Ovary (tissue), 9 donors: ENCODE measurements around the gene PIEZO1. TPM values are rescaled to one million over a fixed set of nuclear protein-coding genes. Genes with fewer than 3 reads are reported as not detected.

Experiments
- DNase-seq, 5 donors: peaks; one replicate each; pipeline ENCODE4 v3.0.0-alpha.2; 2019 to 2020
- H3K27ac ChIP-seq, 2 donors: fragments of 200-600 bp; one replicate each; pipeline versions ENCODE4 v1.5.1 to v1.8.0; 2019 to 2022
- H3K27me3 ChIP-seq: fragments of 200-600 bp; one replicate; pipeline ENCODE4 v1.8.0; 2022
- H3K36me3 ChIP-seq: fragments of 200-600 bp; sonication (generic); one replicate; pipeline ENCODE4 v1.5.1; 2019
- H3K4me1 ChIP-seq: one replicate; pipeline ENCODE4 v1.8.1; 2013; ENCODE audit warnings: mild to moderate bottlenecking, moderate library complexity; ENCODE audit not compliant: insufficient read depth
- H3K4me3 ChIP-seq: fragments of 200-600 bp; sonication (generic); one replicate; pipeline ENCODE4 v1.5.1; 2017
- H3K9me3 ChIP-seq, 2 donors: fragments of 200-600 bp in 1 of 2; sonication (generic) in 1 of 2; one replicate each; pipeline versions ENCODE4 v1.5.1 to v1.8.1; 2013 to 2019; ENCODE audit warnings: mild to moderate bottlenecking in 1 of 2, moderate library complexity in 1 of 2
- CTCF ChIP-seq, 3 donors: fragments of 450-650 bp in 2 of 3; fragments of 200-600 bp in 1 of 3; IDR thresholded peaks; one replicate each; pipeline versions ENCODE4 v1.5.1 to v1.8.0; 2016 to 2022; ENCODE audit warnings: antibody characterized with exemption in 3 of 3, mild to moderate bottlenecking in 1 of 3
- EP300 ChIP-seq: sonication (generic); formaldehyde crosslinking; IDR thresholded peaks from one replicate; pipeline ENCODE4 v1.6.1; 2017; ENCODE audit warnings: antibody characterized with exemption
- POLR2A ChIP-seq: fragments of 450-650 bp; IDR thresholded peaks from one replicate; pipeline ENCODE4 v1.6.1; 2017; ENCODE audit warnings: antibody characterized with exemption, mild to moderate bottlenecking, moderate library complexity
- WGBS, 3 donors: extraction: QIAGEN DNeasy Blood & Tissue Kit in 1 of 3; methylation state at CpG; one replicate each; pipeline versions ENCODE4 v1.1.5 to v1.1.7; 2013 to 2017; 5-methylcytosine and 5-hydroxymethylcytosine counted together
- intact Hi-C, 4 donors: fragments of 100-400 bp; cut with DNase I; formaldehyde crosslinking; loops; one replicate each; pipeline versions ENCODE4 v1.11.0 to v1.15.1; 2022 to 2023
- polyA plus RNA-seq, 2 donors: library from polyadenylated mRNA; stranded (reverse); fragments of 200-250 nt in 1 of 2; fragments of 350-450 nt in 1 of 2; fragmentation: Illumina TruSeq in 1 of 2; extraction: RNeasy Lipid Tissue Mini Kit (QIAGEN cat#74804) in 1 of 2; gene quantifications; one replicate each; pipeline ENCODE4 v1.2.3, GENCODE V29; 2013 to 2014
- total RNA-seq, 7 donors: library from RNA; depleted of rRNA in 2 of 7; stranded (reverse); fragments of >200 nt in 2 of 7; fragmentation: NEBNext Ultra II Directional in 3 of 7; extraction: Animal tissue kit (Norgen Biotek cat#: 25700) in 3 of 7; gene quantifications; one replicate each; pipeline versions ENCODE4 v1.1.0 to v1.2.4, GENCODE V29; 2016 to 2023
- donor health status: DM: no; HTN: no; CAD: no; lungs with moderate emphysema.
- donor health status: DM: no; HTN: no; CAD: no.
- donor health status: Bipolar disorder and iron deficiency.
- donor health status: DM: yes; HTN: yes; CAD: no.
- donor health status: DM: no; HTN: no; CAD: no.
- donor health status: DM: yes; HTN: yes; CAD: no.

PIEZO1 gene
- total and polyA plus RNA-seq, 9 donors = 13.0 to 93.5 (median 49.1) TPM

GRCh38 chr16:88739977-88740726 is 44.9 kb downstream of the PIEZO1 start:
- Histone ChIP-seq H3K27ac (no peak overlapping the region), H3K36me3 (no peaks in the 10 kb centered on the region), H3K9me3 (no peaks in the 10 kb centered on the region), H3K4me1 (no peaks in the 10 kb centered on the region), H3K27me3 (no peaks in the 10 kb centered on the region), H3K4me3 (no peak overlapping the region)
- WGBS, 3 donors = 85 to 87% (median 85%) methylated on average over 33 of the region's 33 CpGs
- DNase-seq = no peak
- intact Hi-C loops = loop anchor here (2.0 to 10.0 kb wide), 5 partner anchors 42 to 477 kb away; partner anchors contain the start of genes ZNF778 (in 4 of the 4) and PABPN1L (in 1 of the 4)
- TF ChIP-seq CTCF (IDR thresholded peaks at IDR 0.05) (no peak), EP300 (no peak), POLR2A (no peak)

- Histone ChIP-seq H3K36me3 (no peaks in the 10 kb centered on the region), H3K27me3 (no peaks in the 10 kb centered on the region), H3K9me3 (no peaks in the 10 kb centered on the region), H3K27ac (no peak overlapping the region), H3K4me1 (no peaks in the 10 kb centered on the region), H3K4me3 (no peak overlapping the region)
- TF ChIP-seq POLR2A (no peak), CTCF (IDR thresholded peaks at IDR 0.05) (no peak)
- WGBS, 3 donors = 84 to 87% (median 85%) methylated on average over 22 of the region's 22 CpGs
- intact Hi-C loops = loop anchor here in 3 of 4 donors (2.0 to 10.0 kb wide), 3 partner anchors 73 to 478 kb away; partner anchors contain the start of gene ZNF778 (in 2 of the 3)
- no peak for DNase-seq
Measured at GRCh38 chr16:88739139-88739976, 45.7 kb downstream of the PIEZO1 start.

- WGBS, 3 donors = 77 to 82% (median 80%) methylated on average over 39 to 41 of the region's 41 CpGs
- Histone ChIP-seq H3K4me1 (no peaks in the 10 kb centered on the region), H3K27me3 (no peaks in the 10 kb centered on the region), H3K36me3 (no peaks in the 10 kb centered on the region), H3K9me3 (no peaks in the 10 kb centered on the region), H3K27ac (no peak overlapping the region), H3K4me3 (no peak overlapping the region)
- TF ChIP-seq EP300 = no peak
- TF ChIP-seq CTCF (IDR thresholded peaks at IDR 0.05) = no peak
- no peak for TF ChIP-seq POLR2A
- no peak for DNase-seq
- intact Hi-C loops = loop anchor here in 3 of 4 donors (2.0 to 10.0 kb wide), 3 partner anchors 74 to 479 kb away; partner anchors contain the start of gene ZNF778 (in 2 of the 3)
Measured at GRCh38 chr16:88738151-88739084, 46.6 kb downstream of the PIEZO1 start.
